RWPE1 (cell line): ENCODE results near the gene NPTX1.

Source experiments
- CTCF ChIA-PET: fragments of 350-600 bp; sonication (Branson Sonifier 250); formaldehyde crosslinking; extraction: SDS; loops from one replicate; lab custom pipeline; 2021; lab: Yijun Ruan, JAX
- POLR2A ChIA-PET: fragments of 400-600 bp; formaldehyde crosslinking; extraction: SDS; loops from one replicate; lab custom pipeline; 2020; ENCODE audit warnings: antibody characterized with exemption; ENCODE audit not compliant: low non-redundant PET; lab: Yijun Ruan, JAX
- DNase-seq: peaks from one replicate; pipeline ENCODE4 v3.0.0; 2012; ENCODE audit warnings: low spot score
- H3K27ac ChIP-seq: fragments of 450-650 bp; 2 replicates; pipeline ENCODE4 v1.5.1; 2017
- CTCF ChIP-seq: fragments of 450-650 bp; conservative IDR thresholded peaks from 2 replicates; pipeline ENCODE4 v1.5.1; 2017; ENCODE audit warnings: low read depth, mild to moderate bottlenecking

The NPTX1 gene

GRCh38 chr17:80491478-80492342, 15.3 kb upstream of the NPTX1 start:
- TF ChIP-seq CTCF: no peak
- DNase-seq: no peak
- H3K27ac ChIP-seq: no peak overlapping the region
- CTCF ChIA-PET: interaction anchor here (0.6 kb wide), 1 partner anchor 43 kb away, joined by 7 read pairs; no protein-coding TSS in a partner anchor
- POLR2A ChIA-PET: no interaction called here

GRCh38 chr17:80487511-80487910, 11.1 kb upstream of the NPTX1 start:
- no peak for TF ChIP-seq CTCF
- ChIA-PET POLR2A (no interaction called here), CTCF (no interaction called here)
- no peak overlapping the region for H3K27ac ChIP-seq
- DNase-seq: no peak

- POLR2A ChIA-PET: no interaction called here
These were observed 10.3 kb upstream of the NPTX1 start for GRCh38 chr17:80486692-80487091.

GRCh38 chr17:80485846-80486245, 9.4 kb upstream of the NPTX1 start:
- TF ChIP-seq CTCF: no peak
- DNase-seq: no peak
- no peak overlapping the region for H3K27ac ChIP-seq
- CTCF ChIA-PET: no interaction called here
- POLR2A ChIA-PET: no interaction called here

More at GRCh38 chr17:80486692-80487091, 10.3 kb upstream of the NPTX1 start:
- no peak overlapping the region for H3K27ac ChIP-seq
- DNase-seq: no peak
- CTCF ChIA-PET: no interaction called here
- TF ChIP-seq CTCF: no peak

GRCh38 chr17:80482555-80483308, 6.3 kb upstream of the NPTX1 start:
- POLR2A ChIA-PET: no interaction called here
- TF ChIP-seq CTCF: no peak
- no peak for DNase-seq
- CTCF ChIA-PET: no interaction called here
- no peak overlapping the region for H3K27ac ChIP-seq

GRCh38 chr17:80482058-80482318, 5.6 kb upstream of the NPTX1 start:
- no peak for TF ChIP-seq CTCF
- no peak overlapping the region for H3K27ac ChIP-seq
- DNase-seq: no peak
- ChIA-PET CTCF (no interaction called here), POLR2A (no interaction called here)
